NCI-H1092 treated with DMSO at 0.1 percent for 48 hours (cell line): ENCODE data around the gene PLA2G2E.

ENCODE experiments used
- DNase-seq: peaks from one replicate; lab custom pipeline; 2025; lab: John Stamatoyannopoulos, UW

Gene PLA2G2E

GRCh38 chr1:19923137-19923952 is at the start of gene PLA2G2E:
Gene PLA2G2E (minus strand): TSS chr1:19923617. CDS start chr1:19923559, 58 bp downstream.
- DNase-seq: no peak

GRCh38 chr1:19971664-19972063 is 48.2 kb upstream of the PLA2G2E start:
- no peak for DNase-seq

- no peak for DNase-seq
Observed at GRCh38 chr1:19969898-19970660, 46.7 kb upstream of the PLA2G2E start.

- DNase-seq: no peak
Observed at GRCh38 chr1:19967808-19968207, 44.4 kb upstream of the PLA2G2E start.

GRCh38 chr1:19964542-19964941 is 41.1 kb upstream of the PLA2G2E start:
- DNase-seq: no peak

- no peak for DNase-seq
Observed at GRCh38 chr1:19963636-19964035, 40.2 kb upstream of the PLA2G2E start.

- no peak for DNase-seq
Observed at GRCh38 chr1:19960591-19960990, 37.2 kb upstream of the PLA2G2E start.

GRCh38 chr1:19957779-19958178 is 34.4 kb upstream of the PLA2G2E start:
- no peak for DNase-seq

GRCh38 chr1:19955534-19956170 is 32.2 kb upstream of the PLA2G2E start:
- DNase-seq: no peak

- no peak for DNase-seq
Observed at GRCh38 chr1:19954059-19954458, 30.6 kb upstream of the PLA2G2E start.

GRCh38 chr1:19949016-19949415 is 25.6 kb upstream of the PLA2G2E start:
- no peak for DNase-seq

- DNase-seq: no peak
Observed at GRCh38 chr1:19946971-19947370, 23.6 kb upstream of the PLA2G2E start.

GRCh38 chr1:19946331-19946751 is 22.9 kb upstream of the PLA2G2E start:
- DNase-seq: no peak

- DNase-seq: no peak
Observed at GRCh38 chr1:19945914-19946313, 22.5 kb upstream of the PLA2G2E start.

- no peak for DNase-seq
Observed at GRCh38 chr1:19942657-19943056, 19.2 kb upstream of the PLA2G2E start.

GRCh38 chr1:19942088-19942487 is 18.7 kb upstream of the PLA2G2E start:
- no peak for DNase-seq

- no peak for DNase-seq
Observed at GRCh38 chr1:19941206-19941568, 17.8 kb upstream of the PLA2G2E start.

GRCh38 chr1:19940486-19941205 is 17.2 kb upstream of the PLA2G2E start:
- no peak for DNase-seq

- no peak for DNase-seq
Observed at GRCh38 chr1:19938472-19938871, 15.1 kb upstream of the PLA2G2E start.

- DNase-seq: no peak
Observed at GRCh38 chr1:19936061-19936750, 12.8 kb upstream of the PLA2G2E start.

- no peak for DNase-seq
Observed at GRCh38 chr1:19934336-19934735, 10.9 kb upstream of the PLA2G2E start.

- no peak for DNase-seq
Observed at GRCh38 chr1:19932866-19933265, 9.4 kb upstream of the PLA2G2E start.
